CD4-positive, alpha-beta T cell (primary cell): Measurements from ENCODE around the gene NAV2. TPM values are rescaled to one million over a fixed set of nuclear protein-coding genes. Genes with fewer than 3 reads are reported as not detected.

ENCODE experiments used
- ATAC-seq: fragments of 200-7000 bp; cut with Tn5 transposase; one replicate; pipeline ENCODE4 v1.10.0; 2022; ENCODE audit warnings: mild to moderate bottlenecking; ENCODE audit not compliant: poor library complexity
- CTCF ChIA-PET: fragments of 350-600 bp; sonication (Branson Sonifier 250); formaldehyde crosslinking; loops from one replicate; lab custom pipeline; 2021; ENCODE audit warnings: antibody characterized with exemption, inconsistent platforms; lab: Charles Lee
- POLR2A ChIA-PET: fragments of 350-600 bp; sonication (Branson Sonifier 250); formaldehyde crosslinking; loops from one replicate; lab custom pipeline; 2021; ENCODE audit warnings: antibody characterized with exemption, inconsistent platforms; lab: Charles Lee
- DNase-seq, 14 experiments: peaks; one replicate each; pipeline ENCODE4 v3.0.0-alpha.2; 2013 to 2020; ENCODE audit warnings: mixed read lengths in 2 of 14
- H3K27ac ChIP-seq, 2 donors: one replicate each; pipeline versions ENCODE4 v1.5.1 to v1.7.0; 2013; ENCODE audit warnings: low read length in 2 of 2, low read depth in 1 of 2, mild to moderate bottlenecking in 1 of 2
- H3K27me3 ChIP-seq, 2 experiments: 1 replicate in 1 of 2; 2 replicates in 1 of 2; pipeline versions ENCODE4 v1.6.1 to v1.7.0; 2013; ENCODE audit warnings: low read length in 2 of 2, control low read depth in 1 of 2, mild to moderate bottlenecking in 1 of 2, moderate library complexity in 1 of 2; ENCODE audit not compliant: insufficient read depth in 2 of 2, control insufficient read depth in 1 of 2
- H3K36me3 ChIP-seq: one replicate; pipeline ENCODE4 v1.6.1; 2013; ENCODE audit warnings: low read length, control low read depth; ENCODE audit not compliant: insufficient read depth
- H3K4me1 ChIP-seq: one replicate; pipeline ENCODE4 v1.6.1; 2013; ENCODE audit warnings: low read length, control low read depth; ENCODE audit not compliant: insufficient read depth
- H3K4me3 ChIP-seq: one replicate; pipeline ENCODE4 v1.5.1; 2013; ENCODE audit warnings: mild to moderate bottlenecking, low read length, moderate library complexity
- H3K9me3 ChIP-seq, 2 experiments: 1 replicate in 1 of 2; 2 replicates in 1 of 2; pipeline versions ENCODE4 v1.6.1 to v1.7.0; 2013; ENCODE audit warnings: low read length in 2 of 2, mild to moderate bottlenecking in 2 of 2, control low read depth in 1 of 2, moderate library complexity in 1 of 2; ENCODE audit not compliant: control insufficient read depth in 1 of 2, insufficient read depth in 1 of 2
- H3K27ac Mint-ChIP-seq: one replicate; pipeline ENCODE4 v1.8.0; 2020; ENCODE audit warnings: mixed read lengths
- H3K27me3 Mint-ChIP-seq: one replicate; pipeline ENCODE4 v1.8.0; 2021; ENCODE audit warnings: mixed read lengths
- H3K36me3 Mint-ChIP-seq: one replicate; pipeline ENCODE4 v1.8.0; 2021; ENCODE audit warnings: low read depth, mixed read lengths
- H3K4me1 Mint-ChIP-seq: one replicate; pipeline ENCODE4 v1.8.0; 2021; ENCODE audit warnings: low read depth, mixed read lengths
- H3K4me3 Mint-ChIP-seq: one replicate; pipeline ENCODE4 v1.8.0; 2020; ENCODE audit warnings: mild to moderate bottlenecking, mixed read lengths
- H3K9me3 Mint-ChIP-seq: one replicate; pipeline ENCODE4 v1.8.0; 2020; ENCODE audit warnings: mixed read lengths
- CTCF ChIP-seq: fragments of 200-600 bp; IDR thresholded peaks from one replicate; pipeline ENCODE4 v1.8.0; 2022; ENCODE audit warnings: antibody characterized with exemption, mild to moderate bottlenecking
- intact Hi-C, 2 experiments: fragments of 100-400 bp; cut with DNase I in 1 of 2; cut with micrococcal nuclease in 1 of 2; formaldehyde crosslinking; loops; one replicate each; pipeline versions ENCODE4 v1.15.1 to v1.9.0; 2023 to 2025; cut with DNase I, micrococcal nuclease
- total RNA-seq, 174 experiments: library from RNA in 2 of 174; stranded (reverse) in 2 of 174; gene quantifications; one replicate each; pipeline ENCODE4 v1.2.3 and lab custom pipeline; 2021 to 2026

Gene NAV2
- total RNA-seq, 2 experiments from 2014 or later, result 0.55 to 0.64 TPM

- DNase-seq (no peak), ATAC-seq (no peak)
- intact Hi-C loops, result no loop called here
- no peak for TF ChIP-seq CTCF
- Histone ChIP-seq H3K27me3 (no peaks in the 10 kb centered on the region), H3K9me3 (peaks cover 0 to 4% of the 10 kb centered on the region in 2 experiments), H3K4me3 (no peak overlapping the region), H3K4me1 (peaks cover 12% of the 10 kb centered on the region), H3K36me3 (no peaks in the 10 kb centered on the region), H3K27ac (no peak overlapping the region)
- no peak overlapping the region for H3K4me3 Mint-ChIP-seq
- POLR2A ChIA-PET, result interaction anchor here (0.6 kb wide), 1 partner anchor 66 kb away, joined by 3 read pairs; no protein-coding TSS in a partner anchor
- H3K9me3 Mint-ChIP-seq, result no peaks in the 10 kb centered on the region
- H3K36me3 Mint-ChIP-seq, result no peaks in the 10 kb centered on the region
- H3K27ac Mint-ChIP-seq, result no peak overlapping the region
- peaks cover 6% of the 10 kb centered on the region for H3K27me3 Mint-ChIP-seq
- CTCF ChIA-PET, result no interaction called here
- peaks cover 11% of the 10 kb centered on the region for H3K4me1 Mint-ChIP-seq
Observed at GRCh38 chr11:19729141-19729540, 16.5 kb downstream of the NAV2 start.

- no peak overlapping the region for H3K4me3 ChIP-seq
- H3K9me3 ChIP-seq, result peaks cover 0 to 4% of the 10 kb centered on the region in 2 experiments
- no peaks in the 10 kb centered on the region for H3K4me1 Mint-ChIP-seq
- no peak for DNase-seq
- no peaks in the 10 kb centered on the region for H3K27me3 ChIP-seq
- H3K9me3 Mint-ChIP-seq, result no peaks in the 10 kb centered on the region
- H3K4me3 Mint-ChIP-seq, result no peak overlapping the region
- peaks cover 6% of the 10 kb centered on the region for H3K27me3 Mint-ChIP-seq
- ATAC-seq, result no peak
- H3K4me1 ChIP-seq, result no peaks in the 10 kb centered on the region
- no peak overlapping the region for H3K27ac ChIP-seq
- H3K36me3 ChIP-seq, result no peaks in the 10 kb centered on the region
- intact Hi-C loops, result loop anchor here in 1 of 2 experiments (5.0 to 10.0 kb wide), 2 partner anchors 33 to 64 kb away; no protein-coding TSS in a partner anchor
- TF ChIP-seq CTCF, result no peak
- H3K27ac Mint-ChIP-seq, result no peak overlapping the region
- CTCF ChIA-PET, result no interaction called here
- H3K36me3 Mint-ChIP-seq, result no peaks in the 10 kb centered on the region
- POLR2A ChIA-PET, result no interaction called here
Observed at GRCh38 chr11:19730373-19730772, 17.7 kb downstream of the NAV2 start.

GRCh38 chr11:19734171-19734570 lies 21.5 kb downstream of the NAV2 start:
- Mint-ChIP-seq H3K36me3 (no peaks in the 10 kb centered on the region), H3K27ac (no peak overlapping the region), H3K4me1 (no peaks in the 10 kb centered on the region), H3K9me3 (no peaks in the 10 kb centered on the region), H3K27me3 (peaks cover 17% of the 10 kb centered on the region), H3K4me3 (no peak overlapping the region)
- H3K4me1 ChIP-seq, result no peaks in the 10 kb centered on the region
- intact Hi-C loops, result loop anchor here in 1 of 2 experiments (5.0 to 10.0 kb wide), 2 partner anchors 37 to 61 kb away; no protein-coding TSS in a partner anchor
- ATAC-seq, result no peak
- no peak overlapping the region for H3K27ac ChIP-seq
- no peaks in the 10 kb centered on the region for H3K36me3 ChIP-seq
- no peak for TF ChIP-seq CTCF
- H3K27me3 ChIP-seq, result no peaks in the 10 kb centered on the region
- CTCF ChIA-PET, result no interaction called here
- POLR2A ChIA-PET, result no interaction called here
- DNase-seq, result no peak
- no peak overlapping the region for H3K4me3 ChIP-seq
- peaks cover 0 to 4% of the 10 kb centered on the region in 2 experiments for H3K9me3 ChIP-seq
